ENCODE measurements around the gene WNT6.
A peak's percentile ranks its signal among the peaks of the same experiment; 100 is the strongest.

Gene WNT6

GRCh38 chr2:218894151-218894879, 34.7 kb downstream of the WNT6 start:
- no peak for DNase-seq

- no peak for DNase-seq
Measured at GRCh38 chr2:218894880-218895157, 35.2 kb downstream of the WNT6 start.

GRCh38 chr2:218895326-218895725, 35.7 kb downstream of the WNT6 start:
- DNase-seq, result no peak

- no peak for DNase-seq
Measured at GRCh38 chr2:218895759-218896500, 36.3 kb downstream of the WNT6 start.

- peak; percentile 91 to 92 for DNase-seq
Measured at GRCh38 chr2:218896501-218897393, 37.1 kb downstream of the WNT6 start.

- no peak for DNase-seq
Measured at GRCh38 chr2:218897394-218898108, 37.9 kb downstream of the WNT6 start.

GRCh38 chr2:218898109-218898878, 38.7 kb downstream of the WNT6 start:
- peak; percentile 75 to 81 for DNase-seq

- no peak for DNase-seq
Measured at GRCh38 chr2:218899147-218899546, 39.5 kb downstream of the WNT6 start.

- DNase-seq, result no peak
Measured at GRCh38 chr2:218902427-218902826, 42.8 kb downstream of the WNT6 start.

GRCh38 chr2:218904176-218904575, 44.6 kb downstream of the WNT6 start:
- DNase-seq, result no peak

GRCh38 chr2:218908721-218909619, 49.4 kb downstream of the WNT6 start:
- DNase-seq, result peak; percentile 91 to 92

- DNase-seq, result no peak
Measured at GRCh38 chr2:218910741-218911140, 51.1 kb downstream of the WNT6 start.

- DNase-seq, result no peak
Measured at GRCh38 chr2:218920504-218920903, 60.9 kb downstream of the WNT6 start.
